PC-3 (cell line): Measurements from ENCODE around the gene JADE1.

Source experiments
- CTCF ChIP-seq: fragments of 300-600 bp; sonication (generic); conservative IDR thresholded peaks from 2 replicates; pipeline ENCODE4 v1.5.1; 2017; ENCODE audit warnings: antibody characterized with exemption, low read depth, mild to moderate bottlenecking, low read length
- EZH2 ChIP-seq: fragments of 300-600 bp; sonication (generic); IDR thresholded peaks from one replicate; pipeline ENCODE4 v1.6.1; 2017; ENCODE audit warnings: antibody characterized with exemption, mild to moderate bottlenecking, low read length; ENCODE audit not compliant: unreplicated experiment

DNA sequence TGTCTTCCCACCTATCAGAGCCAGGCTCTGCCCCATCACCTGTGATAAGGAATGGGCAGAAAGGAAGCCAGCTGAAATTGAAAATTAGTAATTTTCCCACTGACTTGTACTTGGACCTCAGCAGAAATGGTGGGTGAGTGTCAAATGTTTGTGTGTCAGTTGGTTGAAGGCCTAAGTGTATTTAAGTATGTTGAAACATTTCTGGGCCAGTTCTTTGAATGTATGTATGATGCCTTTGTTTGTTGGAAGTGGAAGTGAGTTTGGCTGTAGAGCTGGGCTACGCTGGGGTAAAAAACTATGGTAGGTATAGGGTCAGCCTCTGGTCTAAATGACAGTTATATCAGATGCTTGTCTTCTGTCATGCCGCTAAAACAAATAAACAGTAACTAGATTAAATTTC, 27.7 kb downstream of the JADE1 start:
- TF ChIP-seq CTCF (no peak), EZH2 (no peak)
